ENCODE results near the gene CCDC14.
"Not testable (repeated sequence)": the region's sequence is repeated elsewhere in the genome, so short reads cannot be mapped to it uniquely, and the experiment has no call there.

The CCDC14 gene

GRCh38 chr3:123964793-123965192 lies 3.8 kb upstream of the CCDC14 start:
- not testable (repeated sequence) for DNase-seq (ENCODE audit: low read depth in 2 of 2)

GRCh38 chr3:123961508-123961856 lies 453 bp upstream of the CCDC14 start:
- DNase-seq (ENCODE audit: low read depth in 2 of 2) = no peak

GRCh38 chr3:123953735-123954134 lies 7.3 kb downstream of the CCDC14 start:
- no peak for DNase-seq (ENCODE audit: low read depth in 2 of 2)

GRCh38 chr3:123952844-123953520 lies 8.0 kb downstream of the CCDC14 start:
- no peak for DNase-seq (ENCODE audit: low read depth in 2 of 2)

DNA sequence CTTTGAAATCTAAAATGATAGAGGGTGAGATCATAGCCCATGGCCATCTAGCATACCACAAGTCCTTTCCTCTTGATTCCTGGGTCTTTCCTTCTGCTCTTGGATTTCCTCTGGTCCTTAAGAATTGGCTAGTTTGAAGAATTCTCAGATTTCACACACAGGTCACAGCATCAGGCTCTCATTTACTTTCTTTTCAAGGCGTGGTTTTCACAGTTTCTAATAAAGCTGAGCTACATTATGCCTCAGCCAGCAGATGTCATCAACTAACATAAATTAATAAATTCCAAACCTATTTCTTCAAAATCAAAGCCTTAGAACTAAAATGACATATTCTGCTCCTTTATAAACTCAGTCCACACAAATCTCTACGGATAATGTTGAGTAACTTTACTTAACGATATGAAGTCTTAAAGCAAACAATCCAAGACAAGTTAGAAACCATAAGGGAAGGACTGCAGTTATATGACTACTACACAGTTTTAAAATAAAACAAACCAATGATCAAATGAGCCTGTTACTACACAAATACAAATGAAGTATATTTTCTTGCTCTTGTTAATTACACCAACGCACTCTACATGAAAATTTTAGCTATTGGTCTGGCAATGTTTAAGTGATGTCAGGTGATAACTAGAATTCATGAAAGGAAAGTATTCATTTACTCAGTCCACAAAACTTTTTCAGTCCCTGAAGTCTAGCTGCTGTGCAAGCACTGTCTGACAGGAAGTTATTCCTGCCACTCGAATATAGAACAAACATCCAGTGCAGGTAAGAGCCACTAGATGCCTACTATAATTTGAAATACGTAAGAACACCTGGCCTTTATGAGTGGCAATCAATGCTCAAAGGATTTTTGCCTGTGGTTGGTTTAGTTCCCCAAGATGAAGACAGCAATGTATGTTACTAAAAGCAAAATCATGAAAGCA lies 9.2 kb downstream of the CCDC14 start:
- no peak for DNase-seq (ENCODE audit: low read depth in 2 of 2)

DNA sequence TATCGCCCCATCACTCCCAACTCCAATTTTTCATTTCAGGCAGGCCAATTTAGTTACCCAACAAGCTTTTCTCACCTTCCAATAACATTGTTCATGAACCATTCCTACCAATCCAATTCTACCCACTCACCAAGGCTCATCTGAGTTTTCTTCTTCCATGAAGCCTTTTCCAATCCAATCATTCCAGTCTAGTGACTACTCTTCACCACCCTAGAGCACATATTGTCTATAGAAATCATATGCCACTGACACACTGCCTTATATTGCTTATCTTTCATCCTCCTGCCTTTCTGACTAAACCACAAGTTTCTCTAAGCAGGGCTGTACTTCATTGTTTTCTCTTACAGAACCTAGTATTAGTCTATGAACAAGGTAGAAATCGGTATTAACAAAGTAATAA lies 11.4 kb downstream of the CCDC14 start:
- no peak for DNase-seq (ENCODE audit: low read depth in 2 of 2)

DNA sequence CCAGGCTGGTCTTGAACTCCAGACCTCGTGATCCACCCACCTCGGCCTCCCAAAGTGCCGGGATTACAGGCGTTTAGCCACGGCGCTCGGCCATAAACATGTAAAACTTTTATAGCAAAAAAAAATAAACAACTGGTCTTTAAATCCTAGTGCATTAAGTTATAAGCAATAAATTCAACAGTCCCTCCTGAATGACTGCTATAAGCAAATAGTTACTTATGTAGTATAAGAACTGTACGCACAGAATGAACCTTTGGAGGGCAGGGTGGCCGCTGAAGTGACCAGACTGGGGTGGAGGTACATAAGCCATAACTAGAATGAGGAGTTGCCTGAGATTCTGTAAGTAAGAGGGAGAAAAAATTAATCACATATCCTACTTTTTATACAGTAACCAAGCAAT lies 12.6 kb downstream of the CCDC14 start:
- DNase-seq (ENCODE audit: low read depth in 2 of 2) = no peak

- DNase-seq (ENCODE audit: low read depth in 2 of 2) = no peak
These were observed 13.5 kb downstream of the CCDC14 start for GRCh38 chr3:123947482-123947881.

GRCh38 chr3:123941542-123941941 lies 19.5 kb downstream of the CCDC14 start:
- DNase-seq (ENCODE audit: low read depth in 2 of 2) = no peak

DNA sequence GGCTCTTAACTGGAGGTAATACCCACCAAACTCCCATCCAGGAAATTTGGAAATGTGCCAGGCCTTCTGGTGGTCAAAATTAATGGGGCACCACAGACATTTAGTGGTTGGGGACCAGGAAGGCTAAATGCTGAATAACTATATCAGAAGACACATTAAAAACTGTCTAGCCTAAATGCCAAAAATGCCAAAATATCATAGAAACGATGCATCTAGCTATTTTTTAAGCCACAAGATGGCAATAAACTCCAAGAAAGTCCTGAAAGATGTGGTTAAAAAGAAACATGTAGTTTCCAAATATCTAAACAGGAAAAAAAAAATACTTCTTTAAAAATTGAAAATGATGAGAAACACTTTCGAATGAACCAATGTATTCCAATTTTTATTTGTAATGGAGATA lies 19.9 kb downstream of the CCDC14 start:
- DNase-seq (ENCODE audit: low read depth in 2 of 2) = no peak

DNA sequence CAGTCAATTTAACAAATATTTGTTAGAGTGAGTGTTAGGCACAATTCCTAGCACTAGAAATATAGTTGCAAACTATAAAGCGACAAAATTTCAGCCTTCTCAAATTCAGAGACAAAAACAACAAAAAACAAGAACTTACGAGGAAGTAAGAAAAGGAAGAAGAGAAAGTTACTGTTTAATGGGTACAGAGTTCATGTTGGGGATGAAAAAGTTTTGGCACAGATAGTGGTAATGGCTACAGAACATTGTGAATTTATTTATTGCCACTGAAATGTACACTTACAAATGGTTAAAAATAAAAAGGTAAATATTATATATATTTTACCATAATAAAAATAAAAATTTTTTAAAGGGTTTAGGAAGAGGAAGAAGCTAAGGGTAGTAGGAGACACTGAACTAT lies 21.3 kb downstream of the CCDC14 start:
- no peak for DNase-seq (ENCODE audit: low read depth in 2 of 2)

DNA sequence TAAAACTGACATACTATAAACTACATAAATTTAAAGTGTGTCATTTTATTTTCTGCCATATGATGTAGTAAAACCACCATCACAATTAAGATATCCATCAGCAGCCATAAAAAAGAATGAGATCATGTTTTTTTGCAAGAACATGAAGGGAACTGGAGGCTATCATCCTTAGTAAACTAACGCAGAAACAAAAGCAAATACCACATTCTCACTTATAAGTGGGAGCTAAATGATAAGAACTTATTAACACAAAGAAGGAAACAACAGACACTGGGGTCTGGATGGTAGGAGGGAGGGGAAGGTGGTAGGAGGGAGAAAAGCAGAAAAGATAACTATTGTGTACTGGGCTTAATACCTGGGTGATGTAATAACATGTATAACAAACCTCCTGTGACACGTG lies 24.6 kb downstream of the CCDC14 start:
- DNase-seq (ENCODE audit: low read depth in 2 of 2) = no peak

DNA sequence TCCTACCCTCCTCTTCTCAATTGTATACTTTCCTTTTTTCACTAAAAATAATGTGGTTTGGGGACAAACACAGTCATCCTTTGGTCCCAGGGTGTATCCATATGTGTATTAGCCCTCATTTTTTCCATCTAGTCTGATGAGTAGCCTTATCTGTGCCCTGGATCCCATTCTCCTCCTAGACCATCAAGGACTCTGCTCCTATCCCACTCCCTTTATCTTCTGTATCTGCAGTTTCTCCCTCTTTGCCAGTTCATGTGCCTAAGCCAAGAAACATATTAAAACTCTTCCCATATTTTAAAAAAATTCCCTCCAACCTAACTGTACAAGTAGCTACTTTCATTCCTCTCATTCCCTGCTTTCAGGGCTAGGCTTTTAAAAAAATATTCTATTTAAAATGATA lies 25.2 kb downstream of the CCDC14 start:
- DNase-seq (ENCODE audit: low read depth in 2 of 2) = no peak

DNA sequence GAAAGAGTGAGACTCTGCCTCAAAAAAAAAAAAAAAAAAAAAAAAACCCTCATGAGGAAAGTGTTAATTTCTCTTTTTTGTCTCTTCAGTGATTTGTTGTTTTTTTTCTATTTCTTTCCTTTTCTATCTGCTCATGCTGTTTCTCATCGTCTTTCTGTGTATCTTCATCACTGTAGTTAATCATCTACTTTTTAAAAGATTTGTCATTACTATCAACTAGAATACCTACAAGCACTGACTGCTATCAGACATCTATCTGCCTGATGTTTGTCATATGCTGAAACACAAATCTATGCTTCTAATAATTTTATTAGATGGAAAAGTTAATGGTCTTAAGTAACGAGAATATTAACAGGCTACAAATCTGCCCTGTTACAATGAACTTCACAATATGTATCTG lies 26.8 kb downstream of the CCDC14 start:
- no peak for DNase-seq (ENCODE audit: low read depth in 2 of 2)

DNA sequence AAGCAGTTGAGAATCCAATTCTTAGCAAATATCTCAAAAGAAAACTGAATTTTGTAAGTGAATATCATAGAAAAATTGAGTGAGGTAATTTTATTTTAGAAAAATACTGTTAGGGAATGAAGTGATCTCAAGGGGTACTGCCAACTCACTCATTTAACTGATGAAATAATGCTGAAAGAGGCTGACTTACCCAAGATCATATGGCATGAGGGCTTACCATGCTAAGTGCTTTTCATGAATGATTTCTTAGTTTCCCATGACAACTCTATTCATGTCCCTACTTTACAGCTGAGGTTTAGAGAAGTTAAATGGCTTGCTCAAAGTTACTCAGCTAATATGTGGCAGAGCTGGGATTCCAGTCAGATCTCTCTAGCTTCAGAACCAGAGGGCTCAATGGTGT lies 30.6 kb downstream of the CCDC14 start:
- DNase-seq (ENCODE audit: low read depth in 2 of 2) = no peak

- DNase-seq (ENCODE audit: low read depth in 2 of 2) = no peak
These were observed 31.7 kb downstream of the CCDC14 start for GRCh38 chr3:123929325-123929724.

DNA sequence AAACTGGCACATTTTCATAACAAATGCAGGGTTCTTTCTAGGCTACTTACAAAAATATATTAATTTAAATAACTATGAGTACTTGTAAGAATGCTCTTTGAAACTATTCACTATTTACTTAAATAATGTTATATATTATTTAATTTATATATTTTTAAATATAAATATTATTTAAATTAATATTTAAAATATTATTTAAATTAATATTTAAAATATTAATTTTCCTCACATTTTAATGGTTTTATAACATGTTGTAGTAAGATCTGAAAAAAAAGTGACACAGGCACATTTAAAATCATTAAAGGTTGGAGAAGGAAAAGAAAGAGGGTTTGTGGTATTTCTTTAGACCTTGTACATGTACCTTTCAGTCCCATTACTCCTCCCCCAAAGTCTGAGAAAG lies 34.6 kb downstream of the CCDC14 start:
- DNase-seq (ENCODE audit: low read depth in 2 of 2) = no peak

DNA sequence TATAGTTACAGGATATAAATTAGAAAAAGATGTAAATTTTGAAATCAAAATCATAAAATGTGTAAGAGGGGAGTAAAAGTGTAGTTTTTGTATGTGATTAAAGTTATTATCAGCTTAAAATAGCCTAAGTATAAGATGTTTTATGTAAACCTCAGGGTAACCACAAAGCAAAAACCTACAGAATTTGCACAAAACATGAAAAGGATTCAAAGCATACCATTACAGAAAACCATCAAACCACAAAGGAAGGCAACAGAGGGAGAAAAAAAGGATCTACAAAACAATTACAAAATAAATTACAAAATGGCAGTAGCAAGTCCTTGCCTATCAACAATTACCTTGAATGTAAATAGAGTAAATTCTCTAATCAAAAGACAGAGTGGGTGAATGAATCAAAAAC lies 40.2 kb downstream of the CCDC14 start:
- no peak for DNase-seq (ENCODE audit: low read depth in 2 of 2)

GRCh38 chr3:123920383-123920782 lies 40.6 kb downstream of the CCDC14 start:
- DNase-seq (ENCODE audit: low read depth in 2 of 2) = no peak

DNA sequence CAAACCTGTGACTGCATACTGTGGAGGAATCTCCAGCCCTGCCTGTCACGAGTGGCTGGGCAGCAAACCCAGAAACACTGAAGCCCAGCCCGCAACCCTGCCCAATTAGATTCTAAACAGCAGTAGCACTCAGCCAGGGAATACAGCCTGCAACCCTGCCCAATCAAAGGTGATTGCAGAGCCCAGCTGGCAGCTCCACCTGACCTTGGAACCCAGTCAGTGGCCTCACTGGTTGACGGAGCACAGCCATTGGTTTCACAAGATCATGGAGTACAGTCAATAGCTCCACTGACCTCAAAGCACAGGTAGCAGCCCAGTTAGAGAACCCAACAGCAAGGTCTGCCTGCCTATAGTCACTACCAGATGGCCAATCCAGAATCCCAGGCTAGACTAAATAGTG lies 41.7 kb downstream of the CCDC14 start:
- DNase-seq (ENCODE audit: low read depth in 2 of 2) = no peak

- DNase-seq (ENCODE audit: low read depth in 2 of 2) = no peak
These were observed 46.2 kb downstream of the CCDC14 start for GRCh38 chr3:123914829-123915228.

- no peak for DNase-seq (ENCODE audit: low read depth in 2 of 2)
These were observed 51.2 kb downstream of the CCDC14 start for GRCh38 chr3:123909785-123910184.

DNA sequence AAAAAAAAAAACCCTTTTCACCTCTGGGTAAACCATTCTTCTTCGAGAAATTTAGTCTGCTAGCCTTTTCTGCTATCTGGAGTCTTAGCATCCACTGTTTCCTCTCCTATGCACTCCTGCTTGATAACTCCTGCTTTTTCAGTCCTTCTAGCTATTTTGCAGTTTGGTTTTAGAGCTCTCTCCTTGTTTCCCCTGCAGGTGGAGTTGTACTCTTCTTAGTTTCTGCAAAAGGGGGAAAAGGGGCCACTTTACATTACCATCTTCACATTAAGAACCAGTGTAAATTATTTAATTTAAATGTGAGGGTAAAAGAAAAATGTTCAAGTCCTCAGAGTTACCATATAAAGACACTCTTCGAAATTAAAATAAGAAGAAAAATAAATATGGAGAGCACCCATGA lies 53.3 kb downstream of the CCDC14 start:
- no peak for DNase-seq (ENCODE audit: low read depth in 2 of 2)
